Small intestine (tissue), 7 donors: ENCODE measurements around the gene ELOVL2. TPM values are rescaled to one million over a fixed set of nuclear protein-coding genes. Genes with fewer than 3 reads are reported as not detected.
"Not testable (repeated sequence)": the region's sequence is repeated elsewhere in the genome, so short reads cannot be mapped to it uniquely, and the experiment has no call there.

Experiments used
- DNase-seq, 2 donors: peaks; one replicate each; pipeline versions ENCODE4 v3.0.0 to v3.0.0-alpha.2; 2013
- FAIRE-seq: peaks from 2 replicates; lab custom pipeline; 2012; peaks lifted over from hg19 to GRCh38; lab: Jason Lieb, UNC
- H3K27ac ChIP-seq, 3 donors: one replicate each; pipeline ENCODE4 v1.5.1; 2013; ENCODE audit warnings: low read length in 2 of 3, mild to moderate bottlenecking in 2 of 3, control low read depth in 1 of 3, inconsistent platforms in 1 of 3, low read depth in 1 of 3, moderate library complexity in 1 of 3
- H3K27me3 ChIP-seq, 3 donors: one replicate each; pipeline ENCODE4 v1.6.1; 2013; ENCODE audit warnings: low read length in 3 of 3, inconsistent platforms in 1 of 3; ENCODE audit not compliant: control insufficient read depth in 3 of 3, insufficient read depth in 3 of 3
- H3K36me3 ChIP-seq, 3 donors: one replicate each; pipeline ENCODE4 v1.6.1; 2013; ENCODE audit warnings: low read length in 3 of 3, inconsistent platforms in 1 of 3, low read depth in 1 of 3, mild to moderate bottlenecking in 1 of 3, moderate library complexity in 1 of 3; ENCODE audit not compliant: control insufficient read depth in 3 of 3, insufficient read depth in 2 of 3
- H3K4me1 ChIP-seq, 3 donors: one replicate each; pipeline ENCODE4 v1.6.1; 2013; ENCODE audit warnings: low read length in 2 of 3, inconsistent platforms in 1 of 3, low read depth in 1 of 3, mild to moderate bottlenecking in 1 of 3, moderate library complexity in 1 of 3; ENCODE audit not compliant: control insufficient read depth in 3 of 3, insufficient read depth in 2 of 3
- H3K4me3 ChIP-seq, 3 donors: one replicate each; pipeline ENCODE4 v1.5.1; 2013; ENCODE audit warnings: low read length in 3 of 3, control low read depth in 1 of 3, inconsistent platforms in 1 of 3, low read depth in 1 of 3, mild to moderate bottlenecking in 1 of 3, moderate library complexity in 1 of 3
- H3K9me3 ChIP-seq, 2 donors: one replicate each; pipeline ENCODE4 v1.6.1; 2013; ENCODE audit warnings: low read depth in 1 of 2, low read length in 1 of 2; ENCODE audit not compliant: control insufficient read depth in 2 of 2, insufficient read depth in 1 of 2
- WGBS, 3 donors: extraction: QIAGEN DNeasy Blood & Tissue Kit; methylation state at CpG; one replicate each; pipeline ENCODE4 v1.1.7; 2013; 5-methylcytosine and 5-hydroxymethylcytosine counted together
- polyA plus RNA-seq, 4 donors: library from polyadenylated mRNA; stranded (reverse) in 3 of 4; unstranded in 1 of 4; fragments of 200-250 nt in 3 of 4; fragments of 120-200 nt in 1 of 4; gene quantifications; one replicate each; pipeline versions ENCODE4 v1.2.1 to v1.2.3, GENCODE V29; 2013
- donor health status: healthy with polysubstance abuse.
- donor health status: control.
- donor health status: control.
- donor health status: Bipolar disorder and iron deficiency.
- donor health status: healthy.

The ELOVL2 gene
- polyA plus RNA-seq, 4 donors, result 0.48 to 4.8 TPM; not detected in 2

GRCh38 chr6:11003297-11003696 is 40.8 kb downstream of the ELOVL2 start:
- FAIRE-seq, H3K4me1 ChIP-seq, H3K9me3 ChIP-seq, DNase-seq, H3K36me3 ChIP-seq, H3K27me3 ChIP-seq, H3K27ac ChIP-seq, H3K4me3 ChIP-seq: not testable (repeated sequence)
- 85 to 89% (median 86%) methylated on average over 5 of the region's 5 CpGs for WGBS, 3 donors

GRCh38 chr6:11002176-11002575 is 41.9 kb downstream of the ELOVL2 start:
- WGBS, 3 donors, result 23 to 64% (median 36%) methylated on average over 2 of the region's 2 CpGs
- H3K4me3 ChIP-seq, result no peak overlapping the region
- H3K27me3 ChIP-seq, result no peaks in the 10 kb centered on the region
- DNase-seq, result no peak
- FAIRE-seq, result no peak
- H3K9me3 ChIP-seq, result no peaks in the 10 kb centered on the region
- no peaks in the 10 kb centered on the region for H3K36me3 ChIP-seq
- no peak overlapping the region for H3K27ac ChIP-seq
- no peaks in the 10 kb centered on the region for H3K4me1 ChIP-seq

GRCh38 chr6:10999994-11000393 is 44.1 kb downstream of the ELOVL2 start:
- no peak for FAIRE-seq
- Histone ChIP-seq H3K4me3 (no peak overlapping the region), H3K4me1 (no peaks in the 10 kb centered on the region), H3K36me3 (no peaks in the 10 kb centered on the region), H3K27ac (no peak overlapping the region), H3K27me3 (no peaks in the 10 kb centered on the region), H3K9me3 (no peaks in the 10 kb centered on the region)
- 58 to 86% (median 86%) methylated on average over 2 of the region's 2 CpGs for WGBS, 3 donors
- DNase-seq, result no peak

GRCh38 chr6:10995114-10995707 is 48.9 kb downstream of the ELOVL2 start:
- DNase-seq (no peak), FAIRE-seq (no peak)
- WGBS, 3 donors, result 72 to 88% (median 84%) methylated on average over 4 of the region's 4 CpGs

GRCh38 chr6:10993896-10994295 is 50.2 kb downstream of the ELOVL2 start:
- H3K9me3 ChIP-seq, result no peaks in the 10 kb centered on the region
- FAIRE-seq (no peak), DNase-seq (no peak)
- no peak overlapping the region for H3K4me3 ChIP-seq
- WGBS, 3 donors, result 95 to 97% (median 96%) methylated on average over 8 of the region's 8 CpGs
- no peak overlapping the region for H3K27ac ChIP-seq
- no peaks in the 10 kb centered on the region for H3K36me3 ChIP-seq
- no peaks in the 10 kb centered on the region for H3K27me3 ChIP-seq
- H3K4me1 ChIP-seq, result no peaks in the 10 kb centered on the region

More at GRCh38 chr6:10995114-10995707, 48.9 kb downstream of the ELOVL2 start:
- Histone ChIP-seq H3K27me3 (no peaks in the 10 kb centered on the region), H3K36me3 (no peaks in the 10 kb centered on the region), H3K9me3 (no peaks in the 10 kb centered on the region), H3K4me1 (no peaks in the 10 kb centered on the region), H3K4me3 (no peak overlapping the region), H3K27ac (no peak overlapping the region)

- DNase-seq (no peak), FAIRE-seq (no peak)
Measured at GRCh38 chr6:10991115-10991514, 53.0 kb downstream of the ELOVL2 start.

GRCh38 chr6:10989587-10989986 is 54.5 kb downstream of the ELOVL2 start:
- Histone ChIP-seq H3K27ac (no peak overlapping the region), H3K4me1 (no peaks in the 10 kb centered on the region), H3K36me3 (no peaks in the 10 kb centered on the region), H3K27me3 (no peaks in the 10 kb centered on the region), H3K9me3 (no peaks in the 10 kb centered on the region), H3K4me3 (no peak overlapping the region)
- WGBS, 3 donors, result 92 to 93% (median 92%) methylated on average over 15 of the region's 15 CpGs
- FAIRE-seq (no peak), DNase-seq (no peak)

More at GRCh38 chr6:10991115-10991514, 53.0 kb downstream of the ELOVL2 start:
- H3K27ac ChIP-seq, result no peak overlapping the region
- H3K4me1 ChIP-seq, result no peaks in the 10 kb centered on the region
- H3K27me3 ChIP-seq, result no peaks in the 10 kb centered on the region
- H3K9me3 ChIP-seq, result no peaks in the 10 kb centered on the region
- H3K36me3 ChIP-seq, result no peaks in the 10 kb centered on the region
- H3K4me3 ChIP-seq, result no peak overlapping the region
- 60 to 68% (median 63%) methylated on average over 2 of the region's 2 CpGs for WGBS, 3 donors

GRCh38 chr6:10984959-10985358 is 59.1 kb downstream of the ELOVL2 start:
- not testable (repeated sequence) for H3K27me3 ChIP-seq, FAIRE-seq, H3K36me3 ChIP-seq, H3K27ac ChIP-seq, H3K4me3 ChIP-seq, DNase-seq, H3K4me1 ChIP-seq, H3K9me3 ChIP-seq
- WGBS, 3 donors, result 19 to 75% (median 48%) methylated on average over 1 to 2 of the region's 2 CpGs

- no peaks in the 10 kb centered on the region for H3K4me1 ChIP-seq
- no peak overlapping the region for H3K4me3 ChIP-seq
- no peaks in the 10 kb centered on the region for H3K27me3 ChIP-seq
- FAIRE-seq, result no peak
- H3K27ac ChIP-seq, result no peak overlapping the region
- no peak for DNase-seq
- H3K9me3 ChIP-seq, result no peaks in the 10 kb centered on the region
- 68 to 83% (median 77%) methylated on average over 1 of the region's 1 CpG for WGBS, 3 donors
- H3K36me3 ChIP-seq, result no peaks in the 10 kb centered on the region
Measured at GRCh38 chr6:10981409-10981808, 62.7 kb downstream of the ELOVL2 start.
